Activated CD4-positive, alpha-beta T cell treated with anti-CD3 and anti-CD28 coated beads, Interleukin-2, amount 50 U/mL, for 48 hours (primary cell): Measurements from ENCODE around the gene UHRF2.
"Not testable (repeated sequence)": the region's sequence is repeated elsewhere in the genome, so short reads cannot be mapped to it uniquely, and the experiment has no call there.

ENCODE experiments used
- DNase-seq, 2 experiments: peaks; one replicate each; pipeline ENCODE4 v3.0.0-alpha.2; 2020

UHRF2 gene

DNA sequence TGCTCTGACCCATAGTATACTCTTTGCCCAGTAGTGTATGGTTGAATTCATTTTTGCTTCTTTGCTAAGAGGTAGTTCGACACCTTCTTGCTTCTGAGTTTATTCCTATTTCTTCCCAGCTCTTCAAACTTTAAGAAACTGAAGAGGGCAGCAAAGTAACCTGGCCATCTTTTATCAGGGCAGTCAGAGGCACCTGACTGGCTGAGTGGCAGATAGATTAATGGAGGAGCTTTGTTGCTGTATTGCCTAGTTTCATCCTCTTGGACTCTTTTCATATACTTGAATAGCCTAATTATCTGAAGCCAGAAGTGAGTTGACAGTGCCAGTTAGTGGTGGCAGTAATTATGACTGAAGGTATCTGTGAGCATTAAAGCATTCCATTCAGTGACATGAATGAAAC is 82.5 kb downstream of the UHRF2 start:
- no peak for DNase-seq

DNA sequence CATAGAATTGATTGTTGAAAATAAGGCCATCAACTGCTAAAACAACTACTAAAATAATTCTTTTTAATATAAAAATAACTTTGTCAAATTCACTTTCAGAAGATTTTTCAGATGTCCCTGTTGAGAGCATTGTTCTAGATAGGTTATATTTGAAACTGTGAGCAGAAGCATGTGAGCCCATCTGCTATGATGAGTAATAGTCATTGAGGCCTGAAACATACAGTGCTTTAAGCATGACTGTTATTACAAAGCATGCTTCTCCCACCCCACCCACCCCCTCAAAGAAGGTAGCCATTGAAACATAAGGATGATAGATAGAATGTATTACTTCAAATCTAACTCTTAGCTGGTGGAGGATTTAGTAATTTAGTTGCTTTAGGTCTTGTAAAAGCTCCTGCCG is 86.0 kb downstream of the UHRF2 start:
- no peak for DNase-seq

DNA sequence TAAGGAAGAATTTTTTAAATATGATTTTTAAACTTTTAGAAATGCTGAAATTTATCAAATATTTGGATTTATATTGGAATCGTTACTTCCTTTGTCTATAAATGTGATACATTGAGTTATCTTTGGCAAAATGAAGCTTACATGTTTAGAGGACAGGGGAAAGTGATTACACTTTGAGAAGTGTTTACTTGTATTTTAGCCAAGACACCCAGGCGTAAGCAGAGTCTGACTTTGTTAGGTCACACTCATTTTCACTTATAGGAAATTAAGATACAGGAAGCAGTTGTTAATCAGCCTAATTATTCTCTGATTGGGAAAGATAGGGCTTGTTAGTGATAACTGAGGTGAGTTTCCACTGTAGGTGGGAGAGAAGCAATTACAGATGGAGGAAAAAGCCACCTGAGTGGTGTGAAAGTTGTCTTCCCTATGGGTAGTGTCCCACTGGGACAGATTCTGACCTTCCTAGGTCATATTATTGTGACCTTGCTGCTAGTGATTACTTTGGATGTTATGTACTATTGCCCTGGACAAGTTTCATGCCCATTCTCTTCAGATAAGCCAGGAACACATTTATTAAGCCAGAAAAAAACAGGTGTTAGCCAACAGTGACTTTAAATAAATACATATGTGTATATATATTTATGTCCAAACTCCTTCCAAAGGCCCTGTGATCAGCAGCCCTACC is 88.7 kb downstream of the UHRF2 start:
- DNase-seq, result no peak

DNA sequence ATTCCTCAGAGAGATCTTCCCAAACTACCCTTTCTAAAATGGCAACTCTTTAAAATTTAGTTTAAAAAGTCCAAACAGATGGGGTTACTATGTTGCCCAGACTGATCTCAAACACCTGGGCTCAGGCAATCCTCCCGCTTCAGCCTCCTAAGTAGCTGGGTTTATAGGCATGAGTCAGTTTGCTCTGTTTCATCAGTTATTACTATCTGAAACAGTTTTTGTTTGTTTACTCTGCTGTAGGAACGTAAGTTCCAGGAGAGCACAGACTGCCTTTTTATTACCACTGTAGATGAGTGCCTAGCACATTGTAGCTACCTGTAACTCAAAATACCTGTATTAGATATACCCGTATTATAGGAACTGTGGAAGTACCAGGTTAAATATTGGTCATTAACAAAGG is 89.4 kb downstream of the UHRF2 start:
- DNase-seq, result no peak

DNA sequence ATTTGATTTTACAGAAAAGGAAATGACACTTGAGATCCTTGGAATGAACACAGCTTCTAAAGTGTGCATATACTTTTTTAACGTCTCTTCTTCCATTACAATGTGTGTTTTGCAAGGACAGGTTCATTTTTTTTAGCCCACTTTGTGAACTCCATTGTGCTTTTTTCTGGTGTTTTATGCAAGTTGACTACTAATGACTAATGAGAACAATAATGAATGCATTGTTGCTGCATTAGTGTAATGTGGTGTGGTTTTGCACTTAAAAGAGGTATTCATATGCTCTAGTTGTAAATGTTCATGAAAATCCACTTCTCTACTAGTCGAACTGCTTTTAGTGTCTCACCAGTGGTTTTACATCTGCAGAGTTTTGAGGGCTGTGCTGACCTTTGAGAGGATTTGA is 93.6 kb downstream of the UHRF2 start:
- DNase-seq, result no peak

DNA sequence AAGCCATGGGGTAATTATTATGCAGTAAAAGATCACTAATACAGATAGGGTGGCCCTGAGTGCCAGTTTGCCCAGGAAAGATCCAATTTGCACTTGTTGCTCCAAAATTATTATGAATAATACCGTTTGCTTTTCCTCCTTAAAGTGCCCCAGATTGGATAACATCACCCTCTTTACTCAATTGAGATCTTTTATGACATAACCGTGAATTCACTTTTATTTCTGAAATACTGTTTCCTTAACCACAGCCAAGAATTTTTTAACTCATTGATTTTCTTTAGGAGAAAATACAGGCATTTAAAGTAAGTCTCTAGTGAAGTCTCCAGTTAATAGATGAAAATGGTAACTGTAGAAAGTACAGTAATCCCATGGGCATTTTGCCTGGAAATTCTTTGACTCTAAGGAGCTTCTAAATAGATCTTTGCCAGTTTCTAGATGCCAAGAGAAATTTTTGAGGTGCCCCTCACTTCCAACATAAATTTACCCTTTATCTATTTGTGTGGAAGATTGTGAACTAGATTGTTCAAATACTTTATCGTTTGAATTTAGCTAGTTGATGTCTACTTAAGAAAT is 99.2 kb downstream of the UHRF2 start:
- DNase-seq, result no peak

DNA sequence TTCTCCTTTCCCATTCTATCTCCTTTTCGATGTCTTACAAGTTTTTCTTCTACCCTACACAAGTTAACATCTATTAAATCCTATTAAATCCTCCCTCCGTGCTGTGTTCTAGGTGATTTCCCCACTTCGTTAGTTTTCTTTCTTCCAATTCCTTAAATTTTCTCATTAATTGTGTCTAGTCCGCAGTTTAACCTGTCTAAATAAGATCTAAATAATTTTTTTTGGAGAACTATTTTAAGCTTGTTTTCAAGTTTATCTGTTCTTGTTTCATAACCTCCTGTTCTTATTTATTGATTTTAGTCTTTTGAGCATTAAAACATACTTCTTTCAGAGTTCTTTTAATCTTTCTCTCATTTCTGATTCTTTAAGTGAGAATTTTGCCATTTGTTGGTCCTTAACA is 109.3 kb downstream of the UHRF2 start:
- no peak for DNase-seq

DNA sequence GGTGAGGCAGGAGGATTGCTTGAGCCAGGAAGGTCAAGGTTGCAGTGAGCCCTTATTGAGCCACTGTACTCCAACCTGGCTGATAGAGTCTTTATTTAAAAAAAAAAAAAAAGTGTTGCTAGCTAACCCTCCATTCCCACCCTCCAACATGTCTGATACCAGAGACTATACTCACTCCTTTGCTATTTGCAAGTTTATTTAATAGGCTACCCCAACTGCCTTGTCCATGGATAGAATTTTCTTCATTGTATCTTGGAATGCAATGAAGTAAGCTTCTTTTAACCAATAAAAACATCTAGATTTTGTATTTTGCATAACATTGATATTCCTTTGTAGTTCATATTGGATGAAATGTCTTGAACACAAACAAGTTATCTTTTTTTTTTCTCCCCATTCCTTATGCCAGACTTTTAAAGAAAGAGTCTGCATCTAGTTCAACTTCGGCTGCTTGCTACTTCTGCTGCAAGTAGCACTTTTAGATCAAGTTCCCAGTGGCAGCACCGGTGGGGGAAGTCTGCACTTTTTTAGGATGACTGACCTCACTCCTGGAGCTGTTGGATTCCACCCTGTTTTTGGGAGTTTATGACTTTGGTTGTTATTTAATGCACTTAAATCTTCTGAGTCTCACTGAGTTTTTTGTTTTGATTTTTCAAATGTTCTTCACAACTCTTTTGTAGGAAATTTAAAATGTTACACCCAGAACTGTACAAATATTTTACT is 112.5 kb downstream of the UHRF2 start:
- no peak for DNase-seq

DNA sequence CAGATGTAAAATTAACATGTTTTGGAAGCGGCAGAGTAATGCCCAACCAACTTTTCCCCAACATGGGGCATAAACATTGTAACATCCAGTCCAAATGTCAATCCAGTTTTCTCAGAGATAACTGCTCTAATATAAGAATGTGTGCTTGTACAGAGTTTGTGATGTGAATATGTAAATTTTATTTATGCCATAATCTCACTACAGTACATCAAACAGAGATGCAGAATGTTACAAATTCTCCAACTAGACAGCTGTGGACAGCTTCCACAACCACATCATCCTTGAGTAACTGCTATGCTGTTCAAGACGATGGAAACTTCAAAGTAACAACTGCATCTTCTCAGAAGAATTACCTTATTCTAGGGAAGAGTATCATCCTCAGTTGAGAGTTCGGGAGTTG is 122.6 kb downstream of the UHRF2 start:
- DNase-seq, result no peak

DNA sequence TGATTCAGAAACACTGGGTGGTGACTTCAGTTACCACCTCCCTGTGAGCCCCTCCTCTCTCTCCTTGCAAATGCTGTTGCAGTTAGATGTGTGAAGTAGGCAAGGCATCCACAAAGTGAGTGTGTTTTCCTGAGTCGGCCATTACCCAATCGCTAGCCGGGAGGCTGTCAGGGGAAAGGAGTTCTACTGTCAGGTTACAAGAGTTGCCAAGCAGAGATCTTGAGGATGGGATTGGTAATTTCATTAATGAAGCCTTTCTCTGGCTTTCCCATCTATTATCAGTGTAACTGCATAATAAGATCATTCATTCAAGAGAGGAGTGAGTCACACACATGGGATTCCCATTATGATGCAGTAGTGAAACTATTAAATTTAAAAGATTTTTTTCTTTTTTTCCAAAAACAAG is 125.7 kb downstream of the UHRF2 start:
- no peak for DNase-seq

DNA sequence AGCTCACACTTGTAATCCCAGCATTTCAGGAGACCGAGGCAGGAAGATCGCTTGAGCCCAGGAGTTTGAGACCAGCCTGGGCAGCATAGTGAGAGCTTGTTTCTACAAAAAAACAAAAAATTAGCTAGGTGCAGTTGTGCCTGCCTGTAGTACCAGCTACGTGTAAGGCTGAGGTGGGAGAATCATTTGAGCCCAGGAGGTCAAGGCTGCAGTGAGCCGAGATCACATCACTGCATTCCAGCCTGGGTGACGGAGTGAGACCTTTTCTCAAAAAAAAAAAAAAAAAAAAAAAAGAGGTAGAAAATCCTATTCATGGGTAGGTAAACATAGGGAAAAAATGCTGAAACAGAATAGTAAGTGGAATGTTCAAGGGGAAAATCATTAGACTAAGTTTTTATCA is 129.6 kb downstream of the UHRF2 start:
- DNase-seq, result not testable (repeated sequence)

DNA sequence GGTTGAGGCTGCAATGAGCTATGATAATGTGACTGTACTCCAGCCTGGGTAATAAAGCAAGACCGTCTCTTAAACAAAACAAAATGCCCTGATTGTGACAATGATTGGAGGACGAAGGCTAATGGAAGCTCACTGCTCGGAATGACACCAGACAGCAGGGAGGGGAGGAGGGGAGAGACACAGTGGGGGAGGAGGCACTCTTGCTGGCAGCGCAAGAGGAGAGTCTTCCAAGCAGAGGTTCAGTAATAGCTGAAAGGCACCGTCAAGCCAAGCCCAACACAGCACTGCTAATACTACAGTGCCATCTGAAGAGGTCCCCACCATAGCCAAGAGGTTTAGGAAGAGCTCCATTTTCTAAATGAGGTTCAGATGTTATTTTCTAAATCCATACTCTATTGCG is 130.2 kb downstream of the UHRF2 start:
- no peak for DNase-seq

DNA sequence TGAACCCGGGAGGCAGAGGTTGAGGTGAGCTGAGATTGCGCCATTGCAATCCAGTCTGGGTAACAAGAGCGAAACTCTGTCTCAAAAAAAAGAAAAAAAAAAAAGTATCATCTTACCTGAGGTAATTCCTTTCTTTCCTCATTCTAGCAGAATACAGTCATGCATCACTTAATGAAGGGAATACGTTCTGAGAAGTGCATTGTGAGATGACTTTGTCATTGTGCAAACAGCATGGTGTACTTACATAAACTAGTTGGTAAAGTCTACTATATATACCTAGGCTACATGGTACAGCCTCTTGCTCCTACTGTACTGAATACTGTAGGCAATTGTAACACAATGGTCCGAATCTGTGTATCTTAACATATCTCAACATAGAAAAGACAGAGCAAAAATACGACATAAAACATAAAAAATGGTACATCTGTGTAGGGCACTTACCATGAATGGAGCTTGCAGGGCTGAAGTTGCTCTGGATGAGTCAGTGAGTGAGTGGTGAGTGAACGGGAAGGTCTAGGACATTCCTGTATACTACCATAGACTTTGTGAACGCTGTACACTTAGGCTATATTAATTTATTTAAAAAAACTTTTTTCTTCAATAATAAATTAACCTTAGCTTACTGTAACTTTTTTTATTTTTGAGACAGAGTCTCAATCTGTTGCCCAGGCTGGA is 132.2 kb downstream of the UHRF2 start:
- no peak for DNase-seq

DNA sequence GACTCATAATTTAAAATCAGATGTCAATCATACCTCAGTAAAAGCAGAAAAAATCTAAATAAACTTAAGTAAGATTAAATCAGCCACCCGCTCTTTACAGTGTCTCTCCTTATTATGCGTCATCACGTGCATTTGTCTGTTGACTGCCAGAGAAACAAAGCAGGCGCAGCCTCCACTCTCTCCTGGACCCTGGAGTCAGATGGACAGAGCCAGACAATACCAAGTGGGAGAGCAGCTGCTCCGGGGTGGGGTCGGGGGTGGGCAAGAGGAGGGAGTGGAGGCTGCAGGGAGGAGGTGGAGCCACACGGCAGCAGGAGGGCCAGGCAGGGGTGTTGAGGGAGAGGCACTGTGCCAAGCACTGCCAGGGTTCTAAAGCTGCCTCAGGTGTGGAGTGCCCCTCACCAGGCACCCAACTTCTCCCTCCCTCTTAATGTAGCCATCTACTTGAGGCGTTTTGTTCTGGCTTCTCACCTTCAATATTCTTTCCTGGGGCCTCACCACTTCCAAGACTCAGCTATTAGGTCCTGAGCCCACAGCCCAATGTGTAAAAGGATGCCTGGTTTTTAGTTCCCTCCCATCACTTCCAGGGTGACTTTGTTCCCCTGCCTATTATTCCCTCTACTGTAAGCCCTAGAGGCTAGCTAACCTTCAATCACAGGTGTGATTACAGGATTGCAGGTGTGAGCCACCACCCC is 136.3 kb downstream of the UHRF2 start:
- no peak for DNase-seq

DNA sequence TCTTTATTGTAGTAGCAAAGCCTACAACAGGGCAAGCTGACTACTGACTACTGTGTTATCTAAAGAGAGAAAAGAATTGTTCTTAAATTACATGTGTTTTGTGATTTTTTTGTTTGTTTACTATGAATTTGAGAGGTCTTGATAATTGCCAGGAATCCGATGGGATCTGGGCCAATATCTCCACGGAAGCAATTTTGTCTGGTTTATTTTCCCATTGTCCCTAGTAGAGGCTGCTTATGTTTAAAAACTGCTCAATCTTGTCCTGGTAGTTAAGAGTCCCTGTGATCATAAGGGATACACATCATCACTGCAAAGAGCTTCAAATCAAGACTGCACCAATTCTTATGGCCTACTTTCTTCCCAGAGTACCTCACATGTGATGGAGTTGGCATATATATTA is 138.1 kb downstream of the UHRF2 start:
- DNase-seq, result no peak

DNA sequence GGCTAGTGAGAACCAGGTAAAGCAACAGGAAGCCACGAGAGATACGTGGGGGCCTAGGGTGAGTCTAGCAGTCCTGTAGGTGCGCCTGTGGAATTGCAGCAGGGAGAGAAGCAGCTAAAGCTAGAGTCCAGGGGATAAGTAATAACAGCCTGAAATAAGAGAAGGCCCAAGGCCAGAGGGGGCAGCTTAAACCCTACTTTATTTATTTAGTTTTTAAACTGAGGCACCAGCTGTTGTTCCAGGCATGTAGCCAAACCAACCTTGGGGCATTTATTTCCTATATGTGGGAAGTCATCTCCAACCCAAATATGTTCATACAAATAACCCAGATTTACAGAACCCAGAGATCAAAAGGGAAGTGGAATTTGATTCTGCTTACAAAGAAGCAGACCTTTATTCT is 139.0 kb downstream of the UHRF2 start:
- DNase-seq, result no peak

DNA sequence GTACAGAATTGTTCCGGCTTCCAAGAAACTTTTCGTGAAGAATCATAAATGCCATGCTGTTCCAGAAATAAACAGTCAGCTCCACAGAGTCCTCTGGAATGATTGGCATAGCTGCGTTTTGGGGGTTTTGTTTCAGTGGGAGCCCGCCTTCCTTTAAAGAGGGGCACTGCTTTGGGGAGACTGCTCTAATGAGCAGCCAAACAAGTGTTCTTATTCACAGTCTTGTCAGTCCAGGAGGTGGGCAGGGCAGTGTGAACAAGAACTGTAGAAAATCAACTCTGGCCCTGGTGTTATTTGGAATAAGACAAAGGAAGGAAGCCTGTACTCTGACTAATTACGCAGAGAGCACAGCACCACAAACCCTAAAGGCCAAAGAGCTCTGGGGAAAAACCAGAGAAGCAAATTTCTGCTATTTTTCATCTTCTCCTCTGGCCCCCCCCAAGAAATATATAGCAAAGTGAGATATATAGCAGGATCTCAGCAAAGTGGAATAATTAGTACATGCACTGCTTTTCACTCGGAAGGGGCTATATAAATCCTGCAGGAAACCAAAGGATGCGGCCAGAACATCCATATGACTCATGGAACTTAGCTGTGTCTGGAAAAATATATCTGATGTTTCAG is 139.6 kb downstream of the UHRF2 start:
- DNase-seq, result no peak

DNA sequence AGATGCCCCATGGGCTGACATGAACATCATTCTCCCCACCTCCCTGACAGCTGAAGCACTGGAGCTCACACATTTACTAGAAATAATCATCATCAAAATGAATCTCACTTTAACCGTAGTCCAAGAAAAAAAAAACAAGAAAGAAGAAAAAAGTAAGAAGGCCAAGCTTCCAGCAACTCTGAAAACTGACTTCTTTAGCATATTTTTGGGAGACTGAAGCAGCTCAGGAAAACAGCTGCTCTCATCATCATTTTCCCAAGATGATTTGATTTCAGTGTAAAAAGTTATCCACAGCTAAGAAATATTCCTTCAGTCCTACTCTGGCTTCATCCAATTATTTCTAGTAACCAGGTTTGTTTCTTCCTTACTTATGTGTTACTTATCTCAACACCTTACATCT is 140.9 kb downstream of the UHRF2 start:
- no peak for DNase-seq
